IPS-20b (cell line): ENCODE measurements around the gene DDIAS.
"Not testable (repeated sequence)": the region's sequence is repeated elsewhere in the genome, so short reads cannot be mapped to it uniquely, and the experiment has no call there.

Source experiments
- H3K27ac ChIP-seq: one replicate; pipeline ENCODE4 v1.5.1; 2013; ENCODE audit warnings: low read length
- H3K27me3 ChIP-seq: 2 replicates; pipeline ENCODE4 v1.6.1; 2013; ENCODE audit warnings: mild to moderate bottlenecking, low read length, inconsistent platforms; ENCODE audit not compliant: insufficient read depth
- H3K36me3 ChIP-seq: 2 replicates; pipeline ENCODE4 v1.6.1; 2013; ENCODE audit warnings: low read depth, mild to moderate bottlenecking, inconsistent platforms, low read length, moderate library complexity; ENCODE audit not compliant: insufficient read depth
- H3K4me1 ChIP-seq: 2 replicates; pipeline ENCODE4 v1.6.1; 2013; ENCODE audit warnings: mild to moderate bottlenecking, control low read depth, inconsistent platforms, low read length, moderate library complexity; ENCODE audit not compliant: insufficient read depth
- H3K4me3 ChIP-seq: 2 replicates; pipeline ENCODE4 v1.5.1; 2013; ENCODE audit warnings: mild to moderate bottlenecking, low read length, inconsistent platforms
- H3K9ac ChIP-seq: 2 replicates; pipeline ENCODE4 v1.6.1; 2013; ENCODE audit warnings: low read depth, mild to moderate bottlenecking, inconsistent platforms, low read length, moderate library complexity
- H3K9me3 ChIP-seq: 2 replicates; pipeline ENCODE4 v1.6.1; 2013; ENCODE audit warnings: mild to moderate bottlenecking, low read depth, low read length, inconsistent platforms; ENCODE audit not compliant: insufficient read depth

Gene DDIAS, protein sequence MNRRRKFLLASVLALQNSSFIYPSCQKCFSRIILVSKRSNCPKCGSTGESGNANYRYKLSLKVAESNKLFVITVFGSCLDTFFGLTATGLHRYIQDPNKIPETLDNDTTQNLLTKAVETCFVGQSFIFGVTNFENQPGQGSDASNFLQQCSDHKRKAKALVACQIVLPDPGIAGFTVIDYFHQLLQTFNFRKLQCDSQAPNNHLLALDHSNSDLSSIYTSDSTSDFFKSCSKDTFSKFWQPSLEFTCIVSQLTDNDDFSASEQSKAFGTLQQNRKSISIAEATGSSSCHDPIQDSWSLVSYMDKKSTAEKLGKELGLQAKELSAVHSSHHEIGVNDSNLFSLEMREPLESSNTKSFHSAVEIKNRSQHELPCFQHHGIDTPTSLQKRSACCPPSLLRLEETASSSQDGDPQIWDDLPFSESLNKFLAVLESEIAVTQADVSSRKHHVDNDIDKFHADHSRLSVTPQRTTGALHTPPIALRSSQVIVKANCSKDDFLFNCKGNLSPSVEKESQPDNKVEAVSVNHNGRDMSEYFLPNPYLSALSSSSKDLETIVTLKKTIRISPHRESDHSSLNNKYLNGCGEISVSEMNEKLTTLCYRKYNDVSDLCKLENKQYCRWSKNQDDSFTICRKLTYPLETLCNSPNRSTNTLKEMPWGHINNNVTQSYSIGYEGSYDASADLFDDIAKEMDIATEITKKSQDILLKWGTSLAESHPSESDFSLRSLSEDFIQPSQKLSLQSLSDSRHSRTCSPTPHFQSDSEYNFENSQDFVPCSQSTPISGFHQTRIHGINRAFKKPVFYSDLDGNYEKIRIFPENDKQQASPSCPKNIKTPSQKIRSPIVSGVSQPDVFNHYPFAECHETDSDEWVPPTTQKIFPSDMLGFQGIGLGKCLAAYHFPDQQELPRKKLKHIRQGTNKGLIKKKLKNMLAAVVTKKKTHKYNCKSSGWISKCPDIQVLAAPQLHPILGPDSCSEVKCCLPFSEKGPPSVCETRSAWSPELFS

GRCh38 chr11:82901165-82901921, at the start of gene DDIAS:
DDIAS (plus strand) TSS chr11:82901736; CDS start chr11:82914739, 13,003 bp downstream.
- peak within 1 kb of the TSS; percentile 89 for H3K4me3 ChIP-seq

GRCh38 chr11:82854242-82854641, 47.3 kb upstream of the DDIAS start:
- Histone ChIP-seq H3K9ac (no peak overlapping the region), H3K4me1 (no peaks in the 10 kb centered on the region), H3K27ac (no peak overlapping the region), H3K4me3 (no peak overlapping the region), H3K36me3 (peaks cover 5% of the 10 kb centered on the region; the same call in 1 of the 2 replicates), H3K27me3 (no peaks in the 10 kb centered on the region), H3K9me3 (no peaks in the 10 kb centered on the region)

More at GRCh38 chr11:82901165-82901921, at the start of gene DDIAS:
- no peaks in the 10 kb centered on the region for H3K27me3 ChIP-seq
- H3K9me3 ChIP-seq, result no peaks in the 10 kb centered on the region
- H3K9ac ChIP-seq, result peak within 1 kb of the TSS; percentile 90
- no peaks in the 10 kb centered on the region for H3K36me3 ChIP-seq
- peaks cover 11% of the 10 kb centered on the region; the same call in 1 of the 2 replicates for H3K4me1 ChIP-seq
- H3K27ac ChIP-seq, result no peak within 1 kb of the TSS

GRCh38 chr11:82854916-82855315, 46.6 kb upstream of the DDIAS start:
- H3K27ac ChIP-seq, H3K9ac ChIP-seq, H3K4me1 ChIP-seq, H3K4me3 ChIP-seq, H3K9me3 ChIP-seq, H3K27me3 ChIP-seq, H3K36me3 ChIP-seq: not testable (repeated sequence)

- H3K36me3 ChIP-seq, result no peaks in the 10 kb centered on the region
- H3K4me1 ChIP-seq, result no peaks in the 10 kb centered on the region
- H3K4me3 ChIP-seq, result no peak overlapping the region
- H3K27me3 ChIP-seq, result no peaks in the 10 kb centered on the region
- no peak overlapping the region for H3K27ac ChIP-seq
- no peak overlapping the region for H3K9ac ChIP-seq
- no peaks in the 10 kb centered on the region for H3K9me3 ChIP-seq
These were observed 45.9 kb upstream of the DDIAS start for GRCh38 chr11:82855616-82856015.

GRCh38 chr11:82857145-82857544, 44.4 kb upstream of the DDIAS start:
- Histone ChIP-seq H3K27ac (no peak overlapping the region), H3K9ac (no peak overlapping the region), H3K9me3 (no peaks in the 10 kb centered on the region), H3K36me3 (no peaks in the 10 kb centered on the region), H3K4me3 (no peak overlapping the region), H3K4me1 (no peaks in the 10 kb centered on the region), H3K27me3 (no peaks in the 10 kb centered on the region)

GRCh38 chr11:82858133-82858532, 43.4 kb upstream of the DDIAS start:
- Histone ChIP-seq H3K36me3 (no peaks in the 10 kb centered on the region), H3K4me3 (no peak overlapping the region), H3K4me1 (no peaks in the 10 kb centered on the region), H3K27ac (no peak overlapping the region), H3K9me3 (no peaks in the 10 kb centered on the region), H3K27me3 (no peaks in the 10 kb centered on the region), H3K9ac (no peak overlapping the region)

GRCh38 chr11:82858556-82859091, 42.9 kb upstream of the DDIAS start:
- Histone ChIP-seq H3K9me3 (no peaks in the 10 kb centered on the region), H3K27me3 (no peaks in the 10 kb centered on the region), H3K4me1 (no peaks in the 10 kb centered on the region), H3K27ac (no peak overlapping the region), H3K4me3 (no peak overlapping the region), H3K36me3 (no peaks in the 10 kb centered on the region), H3K9ac (no peak overlapping the region)

DNA sequence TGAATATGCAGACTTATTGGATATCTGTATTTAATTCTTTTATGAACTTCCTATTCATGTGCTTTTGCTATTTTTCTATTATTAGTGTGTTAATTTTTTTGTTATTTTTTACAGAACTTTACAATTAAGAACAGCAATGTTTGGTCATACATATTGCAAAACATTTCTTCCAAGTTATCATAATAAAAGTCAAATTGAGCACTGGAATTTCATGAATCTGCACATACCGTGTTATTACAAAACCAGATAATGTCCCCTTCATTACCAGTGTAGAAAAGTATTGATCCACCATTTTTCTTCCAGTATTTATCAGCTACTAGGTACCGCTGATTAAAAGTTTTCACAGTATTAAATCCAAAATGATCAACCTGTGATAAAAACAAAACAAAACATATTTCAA, 41.8 kb upstream of the DDIAS start:
- Histone ChIP-seq H3K9me3 (no peaks in the 10 kb centered on the region), H3K4me3 (no peak overlapping the region), H3K4me1 (0 out of 2 replicates have a peak, but pooled peaks cover 3% of the 10 kb centered on the region), H3K36me3 (no peaks in the 10 kb centered on the region), H3K9ac (no peak overlapping the region), H3K27me3 (no peaks in the 10 kb centered on the region), H3K27ac (no peak overlapping the region)

DNA sequence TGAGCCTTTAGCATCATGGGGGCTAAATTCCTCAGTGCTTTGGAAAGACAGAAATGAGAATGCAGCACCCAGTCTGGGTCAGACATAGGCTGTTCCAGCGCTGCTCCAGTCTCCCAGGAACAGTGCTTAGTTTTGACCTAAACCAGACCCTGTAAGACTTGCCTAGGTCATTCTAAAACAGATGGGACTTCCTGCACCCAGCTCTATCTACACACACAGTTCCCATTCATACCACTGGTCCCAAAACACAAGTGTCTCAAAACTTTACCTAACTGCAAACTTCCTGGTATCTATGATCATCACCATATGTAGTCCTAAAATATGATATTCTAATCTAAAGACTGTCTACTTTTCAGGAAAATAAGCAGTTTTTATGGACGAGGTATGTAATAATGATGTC, 39.2 kb upstream of the DDIAS start:
- H3K4me3 ChIP-seq, result no peak overlapping the region
- 0 out of 2 replicates have a peak, but pooled peaks cover 3% of the 10 kb centered on the region for H3K4me1 ChIP-seq
- H3K9me3 ChIP-seq, result no peaks in the 10 kb centered on the region
- H3K27me3 ChIP-seq, result no peaks in the 10 kb centered on the region
- H3K27ac ChIP-seq, result no peak overlapping the region
- no peak overlapping the region for H3K9ac ChIP-seq
- H3K36me3 ChIP-seq, result no peaks in the 10 kb centered on the region

DNA sequence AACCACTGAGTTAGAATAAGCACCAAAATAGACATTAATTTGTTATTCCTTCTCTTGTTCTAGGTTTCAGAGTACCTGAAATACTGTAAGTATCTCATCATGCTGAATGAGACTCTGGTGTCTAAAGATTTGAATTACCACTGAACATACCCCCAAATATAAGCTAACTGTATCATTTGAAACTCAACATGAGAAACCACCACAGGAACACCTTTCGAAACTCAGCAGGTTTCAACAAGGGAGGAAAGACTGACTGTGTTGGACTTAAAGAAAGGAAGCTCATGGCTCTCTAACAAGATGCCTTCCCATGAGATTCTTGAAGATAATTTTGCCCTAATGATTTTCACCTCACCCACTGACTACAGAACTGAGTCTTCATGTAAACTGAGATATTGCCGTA, 38.3 kb upstream of the DDIAS start:
- no peak overlapping the region for H3K27ac ChIP-seq
- no peak overlapping the region for H3K4me3 ChIP-seq
- H3K4me1 ChIP-seq, result 0 out of 2 replicates have a peak, but pooled peaks cover 3% of the 10 kb centered on the region
- H3K9me3 ChIP-seq, result no peaks in the 10 kb centered on the region
- no peaks in the 10 kb centered on the region for H3K27me3 ChIP-seq
- no peak overlapping the region for H3K9ac ChIP-seq
- H3K36me3 ChIP-seq, result no peaks in the 10 kb centered on the region

DNA sequence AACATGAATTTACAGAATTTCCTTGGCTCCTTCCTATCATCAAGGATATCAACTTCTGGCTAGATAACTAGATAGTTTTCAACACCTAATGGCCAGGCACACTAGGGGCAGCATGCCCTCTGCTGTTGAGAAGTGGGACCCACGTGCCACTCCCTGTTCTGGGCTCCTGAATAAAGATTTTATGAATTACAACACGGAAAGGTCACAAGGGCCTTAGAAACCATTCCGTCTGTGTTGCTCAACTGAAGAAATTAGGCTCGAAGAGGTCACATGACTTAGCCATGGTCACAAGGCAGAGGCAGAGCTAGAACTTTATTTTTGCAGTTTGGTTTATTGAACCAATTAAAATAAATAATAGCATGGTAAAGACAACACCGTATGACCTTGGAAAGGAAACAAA, 37.3 kb upstream of the DDIAS start:
- no peak overlapping the region for H3K4me3 ChIP-seq
- no peaks in the 10 kb centered on the region for H3K9me3 ChIP-seq
- no peaks in the 10 kb centered on the region for H3K27me3 ChIP-seq
- no peak overlapping the region for H3K27ac ChIP-seq
- H3K4me1 ChIP-seq, result 0 out of 2 replicates have a peak, but pooled peaks cover 3% of the 10 kb centered on the region
- H3K36me3 ChIP-seq, result no peaks in the 10 kb centered on the region
- H3K9ac ChIP-seq, result no peak overlapping the region
